K562 (cell line): Measurements from ENCODE around the gene PDE4A.

Experiments used
- ATF2 ChIP-seq: sonication (generic); formaldehyde crosslinking; IDR thresholded peaks from 2 replicates; pipeline ENCODE4 v1.8.1; 2022; ENCODE audit warnings: missing genetic modification reagents
- CTCF ChIP-seq, 3 experiments: IDR thresholded peaks in 2 of 3; conservative IDR thresholded peaks in 1 of 3; 2 replicates each; pipeline ENCODE4 v1.5.1; 2011 to 2012; ENCODE audit warnings: low read length in 3 of 3, mild to moderate bottlenecking in 3 of 3, control low read depth in 2 of 3, improper control_type of control experiment in 1 of 3, inconsistent platforms in 1 of 3, low read depth in 1 of 3, mixed read lengths in 1 of 3, moderate library complexity in 1 of 3; ENCODE audit not compliant: insufficient read depth in 2 of 3
- HLTF ChIP-seq: fragments of 450-650 bp; IDR thresholded peaks from 2 replicates; pipeline ENCODE4 v1.6.1; 2016
- NR3C1 ChIP-seq: sonication (generic); formaldehyde crosslinking; IDR thresholded peaks from 2 replicates; pipeline ENCODE4 v1.8.1; 2022; ENCODE audit warnings: missing genetic modification reagents
- ZFX ChIP-seq: sonication (generic); formaldehyde crosslinking; IDR thresholded peaks from 2 replicates; pipeline ENCODE4 v1.8.0; 2022; ENCODE audit warnings: mild to moderate bottlenecking, missing genetic modification reagents, moderate library complexity
- ZNF398 ChIP-seq: fragments of 250-450 bp; sonication (Bioruptor Pico); IDR thresholded peaks from 2 replicates; pipeline ENCODE4 v1.8.0; 2021; ENCODE audit warnings: moderate library complexity, mild to moderate bottlenecking, inconsistent platforms

GRCh38 chr19:10510301-10510802 lies 90.0 kb downstream of the PDE4A start:
- TF ChIP-seq HLTF (no peak), ZNF398 (CRISPR knock-in tag) (no peak), CTCF (IDR thresholded peaks at IDR 0.05 in 2 of 3, conservative IDR thresholded peaks at IDR 0.05 in 1 of 3; ENCODE audit: insufficient read depth in 2 of 3, low read depth in 1 of 3, low read length in 3 of 3) (peak; percentile 65 to 93 (median 65)), ATF2 (no peak), NR3C1 (CRISPR knock-in tag) (no peak), ZFX (CRISPR knock-in tag) (no peak)
